SK-N-SH (cell line): ENCODE measurements around the gene MYH6. TPM values are rescaled to one million over a fixed set of nuclear protein-coding genes. Genes with fewer than 3 reads are reported as not detected.

Experiments used
- CTCF ChIA-PET: fragments of 300-600, 350-600 bp; formaldehyde crosslinking; extraction: SDS; loops from one replicate; lab custom pipeline; 2021; lab: Yijun Ruan, JAX
- POLR2A ChIA-PET: fragments of 350-600 bp; sonication (Branson Sonifier 250); formaldehyde crosslinking; extraction: SDS; loops from one replicate; lab custom pipeline; 2020; ENCODE audit warnings: antibody characterized with exemption, inconsistent platforms; lab: Yijun Ruan, JAX
- DNase-seq: peaks from one replicate; pipeline ENCODE4 v3.0.0; 2012
- H2AFZ ChIP-seq: fragments of 200-600 bp; sonication (generic); 2 replicates; pipeline ENCODE4 v1.8.1; 2016; ENCODE audit warnings: antibody characterized with exemption, mild to moderate bottlenecking, low read depth
- H3F3A ChIP-seq: fragments of 200-600 bp; sonication (generic); replicated peaks from 2 replicates; pipeline ENCODE3; 2016; ENCODE audit warnings: antibody characterized with exemption, mild to moderate bottlenecking; ENCODE audit not compliant: insufficient read depth
- H3K27ac ChIP-seq, 2 experiments: fragments of 200-500 bp in 1 of 2; fragments of 200-600 bp in 1 of 2; sonication (Bioruptor generic) in 1 of 2; sonication (generic), shearing (Covaris generic) in 1 of 2; 2 replicates each; pipeline versions ENCODE4 v1.5.1 to v1.6.1; 2014 to 2016; ENCODE audit warnings: low read depth in 2 of 2, inconsistent platforms in 1 of 2, low read length in 1 of 2, mild to moderate bottlenecking in 1 of 2, mixed read lengths in 1 of 2
- H3K27me3 ChIP-seq: fragments of 200-600 bp; sonication (generic), shearing (Covaris generic); 2 replicates; pipeline ENCODE4 v1.6.1; 2016; ENCODE audit warnings: mixed run types; ENCODE audit not compliant: insufficient read depth
- H3K36me3 ChIP-seq, 2 experiments: fragments of 200-500 bp in 1 of 2; fragments of 200-600 bp in 1 of 2; sonication (Bioruptor generic) in 1 of 2; sonication (generic) in 1 of 2; replicated peaks in 1 of 2; 2 replicates each; pipeline versions ENCODE3 to v1.5.1; 2014 to 2016; ENCODE audit warnings: low read length in 1 of 2, mild to moderate bottlenecking in 1 of 2; ENCODE audit not compliant: insufficient read depth in 2 of 2, control insufficient read depth in 1 of 2
- H3K4me1 ChIP-seq, 2 experiments: fragments of 200-500 bp in 1 of 2; fragments of 200-600 bp in 1 of 2; sonication (Bioruptor generic) in 1 of 2; sonication (generic), shearing (Covaris generic) in 1 of 2; 2 replicates each; pipeline versions ENCODE4 v1.5.1 to v1.6.1; 2014 to 2016; ENCODE audit warnings: low read depth in 1 of 2, low read length in 1 of 2, mixed run types in 1 of 2; ENCODE audit not compliant: insufficient read depth in 2 of 2, control insufficient read depth in 1 of 2
- H3K4me2 ChIP-seq: fragments of 200-600 bp; sonication (generic), shearing (Covaris generic); 2 replicates; pipeline ENCODE4 v1.6.1; 2017; ENCODE audit warnings: mixed run types
- H3K4me3 ChIP-seq, 2 experiments: fragments of 200-500 bp in 1 of 2; fragments of 200-600 bp in 1 of 2; sonication (Bioruptor generic) in 1 of 2; sonication (generic), shearing (Covaris generic) in 1 of 2; 2 replicates each; pipeline versions ENCODE4 v1.5.1 to v1.8.1; 2014 to 2016; ENCODE audit warnings: low read depth in 2 of 2, inconsistent platforms in 1 of 2, low read length in 1 of 2, mild to moderate bottlenecking in 1 of 2, mixed read lengths in 1 of 2, moderate library complexity in 1 of 2
- H3K79me2 ChIP-seq: fragments of 200-600 bp; sonication (generic); 2 replicates; pipeline ENCODE4 v1.8.1; 2017; ENCODE audit warnings: mild to moderate bottlenecking; ENCODE audit not compliant: insufficient read depth
- H3K9ac ChIP-seq: fragments of 200-600 bp; sonication (generic); 2 replicates; pipeline ENCODE4 v1.6.1; 2017; ENCODE audit warnings: mixed run types
- H3K9me2 ChIP-seq: fragments of 200-600 bp; sonication (generic); 2 replicates; pipeline ENCODE4 v1.6.1; 2017; ENCODE audit warnings: mixed run types
- H3K9me3 ChIP-seq: fragments of 200-600 bp; sonication (generic); 2 replicates; pipeline ENCODE4 v1.6.1; 2017; ENCODE audit warnings: mixed run types, mild to moderate bottlenecking, moderate library complexity
- H4K20me1 ChIP-seq: fragments of 200-600 bp; sonication (generic); 2 replicates; pipeline ENCODE4 v1.6.1; 2017; ENCODE audit warnings: mild to moderate bottlenecking, mixed run types; ENCODE audit not compliant: insufficient read depth
- EP300 ChIP-seq, 2 experiments: IDR thresholded peaks; 2 replicates each; pipeline versions ENCODE4 v1.4.0 to v1.6.1; 2012; ENCODE audit warnings: borderline replicate concordance in 1 of 2, low read depth in 1 of 2, low read length in 1 of 2
- FOXJ3 ChIP-seq: sonication (generic); formaldehyde crosslinking; IDR thresholded peaks from 2 replicates; pipeline ENCODE4 v1.5.1; 2020; ENCODE audit warnings: mild to moderate bottlenecking, missing genetic modification reagents
- GATA2 ChIP-seq: sonication (generic); formaldehyde crosslinking; IDR thresholded peaks from 2 replicates; pipeline ENCODE4 v1.5.0; 2020; ENCODE audit warnings: mild to moderate bottlenecking, missing genetic modification reagents
- JUND ChIP-seq: IDR thresholded peaks from 2 replicates; pipeline ENCODE4 v1.4.0; 2012
- MAX ChIP-seq: IDR thresholded peaks from 2 replicates; pipeline ENCODE4 v1.4.0; 2012; ENCODE audit warnings: low read depth
- MXI1 ChIP-seq: IDR thresholded peaks from 2 replicates; pipeline ENCODE4 v1.6.1; 2012; ENCODE audit warnings: mild to moderate bottlenecking, low read depth, low read length, improper control_type of control experiment
- NRF1 ChIP-seq: IDR thresholded peaks from 2 replicates; pipeline ENCODE4 v1.6.1; 2012; ENCODE audit warnings: low read depth, mild to moderate bottlenecking, low read length
- PBX3 ChIP-seq: IDR thresholded peaks from 2 replicates; pipeline ENCODE4; 2012
- POLR2AphosphoS5 ChIP-seq: IDR thresholded peaks from 2 replicates; pipeline ENCODE4 v1.6.1; 2012; ENCODE audit warnings: low read depth, low read length
- RAD21 ChIP-seq: IDR thresholded peaks from 2 replicates; pipeline ENCODE4 v1.6.1; 2012; ENCODE audit warnings: mild to moderate bottlenecking, low read length
- RCOR1 ChIP-seq: fragments of 150-350 bp; IDR thresholded peaks from 2 replicates; pipeline ENCODE4 v1.6.1; 2017; ENCODE audit warnings: antibody characterized with exemption, low read length
- TEAD4 ChIP-seq: IDR thresholded peaks from 2 replicates; pipeline ENCODE4 v1.4.0; 2012; ENCODE audit warnings: mild to moderate bottlenecking, borderline replicate concordance; ENCODE audit not compliant: insufficient read depth
- USF1 ChIP-seq: IDR thresholded peaks from 2 replicates; pipeline ENCODE4 v1.4.0; 2012; ENCODE audit warnings: low read depth, borderline replicate concordance
- USF2 ChIP-seq: fragments of 150-350 bp; IDR thresholded peaks from 2 replicates; pipeline ENCODE4 v1.6.1; 2017; ENCODE audit warnings: antibody characterized with exemption, low read length, low read depth, borderline replicate concordance
- YY1 ChIP-seq: IDR thresholded peaks from 2 replicates; pipeline ENCODE4 v1.4.0; 2012; ENCODE audit warnings: low read depth, mild to moderate bottlenecking
- ZBTB33 ChIP-seq: IDR thresholded peaks from 2 replicates; pipeline ENCODE4 v1.4.0; 2012; ENCODE audit warnings: low read depth, borderline replicate concordance
- WGBS: methylation state at CpG from one replicate; pipeline ENCODE4 v1.1.6; 2017; ENCODE audit warnings: low lambda C conversion rate; 5-methylcytosine and 5-hydroxymethylcytosine counted together
- polyA plus RNA-seq, 3 experiments: library from polyadenylated mRNA; depleted of rRNA; stranded (reverse); fragments of >200 nt; gene quantifications; 2 replicates each; pipeline ENCODE4 v1.2.3, GENCODE V29; 2012

Gene MYH6
- polyA plus RNA-seq, 1 of the 3 experiments (the other 2 are of a cell fraction) = not detected

GRCh38 chr14:23399591-23399990 is 8.5 kb downstream of the MYH6 start:
- no peaks in the 10 kb centered on the region for H4K20me1 ChIP-seq
- H2AFZ ChIP-seq = no peak overlapping the region
- peaks cover 22% of the 10 kb centered on the region; the same call in 1 of the 2 replicates for H3K27me3 ChIP-seq
- POLR2A ChIA-PET = no interaction called here
- no peak overlapping the region for H3K4me3 ChIP-seq
- no peaks in the 10 kb centered on the region for H3K9me2 ChIP-seq
- DNase-seq = no peak
- H3K9ac ChIP-seq = no peak overlapping the region
- H3K4me1 ChIP-seq = no peaks in the 10 kb centered on the region; a peak in 1 of 4 replicates
- no peak overlapping the region for H3K27ac ChIP-seq
- H3K79me2 ChIP-seq = no peaks in the 10 kb centered on the region
- H3K4me2 ChIP-seq = no peak overlapping the region
- 56% methylated on average over 4 of the region's 6 CpGs for WGBS
- no peaks in the 10 kb centered on the region for H3K9me3 ChIP-seq
- CTCF ChIA-PET = no interaction called here
- no peaks in the 10 kb centered on the region for H3K36me3 ChIP-seq
- H3F3A ChIP-seq = no peaks in the 10 kb centered on the region
- TF ChIP-seq POLR2AphosphoS5 (no peak), FOXJ3 (no peak), USF2 (no peak), YY1 (no peak), GATA2 (CRISPR knock-in tag) (no peak), MAX (no peak), JUND (no peak), TEAD4 (no peak), ZBTB33 (no peak), EP300 (IDR thresholded peaks at IDR 0.05; ENCODE audit: borderline replicate concordance in 1 of 2, low read depth in 1 of 2, low read length in 1 of 2) (no peak), NRF1 (no peak), RCOR1 (no peak), PBX3 (no peak), USF1 (no peak), RAD21 (no peak), MXI1 (no peak)
